ENCODE data around the gene LRRC59. TPM values are rescaled to one million over a fixed set of nuclear protein-coding genes. Genes with fewer than 3 reads are reported as not detected.

LRRC59 gene
- total and polyA plus RNA-seq, 2 of the 8 experiments (the other 6 are each of a cell fraction or from before 2014, with no cell fraction given) = 48.3 to 117 TPM

- TF ChIP-seq SAP30 (IDR thresholded peaks at IDR 0.05; ENCODE audit: insufficient read depth, insufficient replicate concordance, low read length) = no peak
These were observed 25.8 kb downstream of the LRRC59 start (continued) for GRCh38 chr17:50371526-50371925.
